Stimulated activated CD8-positive, alpha-beta memory T cell treated with anti-CD3 and anti-CD28 coated beads, Interleukin-7, amount 100 ng/mL, for 24 hours (primary cell): ENCODE data around the gene RELT.

Experiments used
- DNase-seq: peaks from one replicate; pipeline ENCODE4 v3.0.0-alpha.2; 2020; ENCODE audit warnings: low read depth

Gene RELT

DNA sequence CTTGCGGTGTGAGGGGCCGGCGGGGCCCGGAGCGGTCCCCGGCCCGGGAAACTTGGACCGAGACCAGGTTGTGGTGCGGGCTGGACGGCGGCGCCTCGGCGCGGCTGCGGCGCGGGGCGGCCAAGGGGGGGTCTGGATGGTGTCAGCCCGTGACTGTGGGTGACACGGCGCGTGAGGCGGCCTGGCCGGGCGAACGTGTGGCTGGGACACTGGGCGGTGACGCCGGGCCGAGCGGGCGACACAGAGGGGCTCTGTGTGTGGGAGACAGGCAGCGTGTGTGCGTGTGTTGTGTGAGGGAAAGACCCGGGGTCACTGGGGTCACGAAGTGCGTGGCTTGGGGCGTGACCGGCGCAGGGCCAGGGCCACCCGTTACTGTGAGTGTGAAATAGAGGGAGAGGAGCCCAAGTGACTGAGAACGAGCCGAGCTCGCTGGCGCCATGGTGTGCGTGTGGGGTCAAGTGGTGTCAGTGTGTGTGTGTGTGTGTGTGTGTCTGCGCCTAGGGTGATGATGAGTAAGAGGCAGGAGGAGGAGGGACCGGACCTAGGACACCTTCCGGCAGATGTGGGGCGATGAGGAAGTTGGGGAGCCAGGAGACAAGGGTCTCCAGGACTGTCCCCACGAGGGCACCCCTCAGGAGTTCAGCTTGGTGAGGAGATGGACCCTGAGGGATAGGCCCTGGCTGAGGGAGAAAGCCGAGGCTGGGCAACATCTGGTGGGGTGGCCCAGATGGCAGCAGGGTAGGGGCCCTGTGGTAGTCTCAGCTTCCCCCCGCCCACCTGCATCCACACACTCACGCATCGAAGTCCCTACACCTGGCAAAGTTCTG is 817 bp downstream of the RELT start:
- no peak for DNase-seq

DNA sequence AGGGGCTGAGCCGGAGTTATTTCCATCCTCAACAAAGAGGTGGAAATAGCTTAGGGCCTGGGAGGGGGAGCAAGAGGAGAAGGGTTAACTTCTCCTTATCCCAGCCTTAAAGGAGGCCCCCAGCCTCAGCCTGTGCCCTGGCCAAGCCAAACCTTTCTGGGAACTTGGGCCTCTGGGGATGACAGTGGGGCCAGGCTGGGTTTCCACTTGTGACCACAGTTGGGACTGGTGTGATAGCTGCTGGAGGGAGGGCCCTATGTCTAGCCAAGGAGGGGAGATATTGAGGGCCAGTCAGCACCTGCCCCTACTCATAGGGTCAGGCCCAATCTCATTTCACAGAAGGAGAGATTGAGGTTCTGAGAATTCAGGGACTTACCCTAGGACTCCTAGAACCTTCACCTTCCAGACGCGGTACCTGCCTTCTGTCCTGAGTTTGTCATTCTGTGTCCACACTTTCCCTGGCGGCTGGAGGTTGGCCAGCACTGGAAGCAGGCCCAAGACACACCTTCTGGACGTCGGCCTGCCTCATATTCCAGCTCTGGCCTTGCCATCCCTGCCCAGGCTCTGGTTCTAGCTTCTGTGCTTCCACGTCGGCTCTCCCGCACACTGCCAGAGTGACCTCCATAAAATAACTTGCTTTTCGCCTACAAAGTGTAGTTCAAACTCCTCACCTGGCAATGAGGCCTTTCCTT is 3.1 kb downstream of the RELT start:
- no peak for DNase-seq

DNA sequence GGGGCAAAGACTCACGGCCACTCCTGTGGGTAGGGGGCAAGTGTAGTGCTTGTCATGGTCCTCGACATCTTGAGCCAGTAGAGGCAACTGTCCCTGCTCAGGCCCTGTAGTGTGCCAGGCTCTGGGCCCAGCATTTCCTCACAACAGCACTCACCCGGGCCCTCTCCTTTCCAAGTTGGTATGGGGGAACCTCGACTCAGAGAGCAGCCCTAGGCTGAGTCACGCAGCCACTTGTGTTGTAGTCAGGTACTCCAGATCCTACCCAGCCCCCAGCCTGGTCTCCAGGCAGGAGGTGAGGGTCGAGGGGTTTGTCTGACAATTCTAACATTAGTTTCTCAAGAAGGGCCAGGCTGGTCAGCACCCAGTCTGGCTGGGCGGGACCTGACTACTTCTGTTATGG is 4.1 kb downstream of the RELT start:
- no peak for DNase-seq

DNA sequence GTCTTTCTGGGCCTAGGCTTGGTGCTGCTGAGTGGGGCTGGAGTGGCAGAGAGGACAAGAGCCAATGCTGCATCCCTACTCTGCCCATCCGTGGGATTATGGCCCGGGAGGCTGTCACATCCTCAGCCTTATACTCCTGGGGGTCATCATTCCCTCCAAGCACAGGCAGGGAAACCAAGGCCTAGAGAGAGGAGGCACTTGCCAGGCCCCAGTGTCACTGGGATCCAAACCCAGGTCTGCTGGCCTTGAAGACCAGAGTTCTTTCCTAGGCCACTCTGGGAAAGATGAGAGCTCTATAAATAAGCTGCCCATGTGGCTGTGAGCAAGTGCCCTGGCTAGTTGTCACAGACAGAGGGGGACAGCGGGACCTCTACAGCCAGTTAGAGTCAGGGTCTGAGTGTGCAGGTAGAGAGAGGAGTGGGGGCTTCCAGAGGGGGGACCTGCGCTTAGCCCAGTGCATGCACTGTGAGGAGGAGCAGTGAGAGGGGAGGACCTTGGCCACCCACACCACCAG is 4.8 kb downstream of the RELT start:
- no peak for DNase-seq

DNA sequence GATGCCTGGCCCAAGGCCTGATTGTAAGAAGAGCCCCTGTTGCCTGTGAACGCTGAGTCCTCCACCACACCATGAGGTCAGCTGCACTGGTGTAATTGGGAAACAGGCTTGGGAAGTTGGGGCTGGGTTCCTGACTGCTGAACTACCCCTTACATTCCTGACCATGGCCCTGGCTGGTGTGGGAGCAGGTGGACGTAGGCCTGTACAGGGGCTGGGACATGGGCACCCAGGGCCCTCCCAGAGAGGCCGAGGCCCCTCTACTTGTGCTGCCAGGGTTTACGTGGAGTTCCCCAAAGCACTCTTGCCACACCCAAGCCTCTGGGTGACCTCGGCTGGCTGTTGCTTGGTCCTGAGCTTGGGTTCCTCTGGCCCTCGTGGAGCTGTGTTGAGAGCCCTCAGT is 5.4 kb downstream of the RELT start:
- DNase-seq = no peak

DNA sequence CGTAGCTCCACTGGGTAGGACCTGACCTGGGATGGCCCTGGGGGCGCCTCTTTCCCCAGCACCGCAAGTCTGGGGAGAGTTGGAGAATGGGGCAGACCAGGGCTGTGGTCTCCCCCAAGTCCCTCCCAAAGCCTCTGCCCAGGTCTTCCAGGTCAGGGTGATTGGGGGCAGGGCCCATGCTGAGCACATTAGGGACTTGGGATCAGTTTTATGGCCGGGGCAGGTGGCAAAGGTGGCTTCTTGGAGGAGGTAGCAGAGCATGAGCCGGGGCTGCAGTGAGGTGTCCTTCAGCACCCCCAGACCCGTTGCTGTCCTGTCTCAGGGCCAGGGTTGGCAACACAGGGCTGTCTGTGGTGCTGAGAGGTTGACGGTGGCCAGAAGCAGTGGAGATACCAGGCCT is 6.0 kb downstream of the RELT start:
- no peak for DNase-seq

DNA sequence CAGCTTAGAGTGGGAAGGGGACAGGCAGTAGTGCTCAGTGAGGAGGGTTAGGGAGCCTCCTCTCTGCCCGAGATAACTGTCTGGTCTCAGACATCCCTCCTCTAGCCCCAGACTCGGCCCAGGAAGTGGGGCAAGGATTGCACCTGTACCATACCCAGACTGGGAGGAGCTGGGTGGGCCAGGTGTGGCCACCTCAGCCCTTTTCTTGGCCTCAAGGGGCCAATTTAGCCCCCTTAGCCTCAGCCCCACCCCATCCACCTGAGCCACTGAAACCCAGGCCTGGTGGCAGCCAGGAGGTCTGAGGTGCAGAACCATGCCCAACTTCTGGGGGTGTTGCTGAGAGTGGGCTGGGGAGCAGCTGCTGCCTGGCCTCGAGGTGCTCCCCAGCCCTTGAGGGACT is 6.5 kb downstream of the RELT start:
- no peak for DNase-seq

DNA sequence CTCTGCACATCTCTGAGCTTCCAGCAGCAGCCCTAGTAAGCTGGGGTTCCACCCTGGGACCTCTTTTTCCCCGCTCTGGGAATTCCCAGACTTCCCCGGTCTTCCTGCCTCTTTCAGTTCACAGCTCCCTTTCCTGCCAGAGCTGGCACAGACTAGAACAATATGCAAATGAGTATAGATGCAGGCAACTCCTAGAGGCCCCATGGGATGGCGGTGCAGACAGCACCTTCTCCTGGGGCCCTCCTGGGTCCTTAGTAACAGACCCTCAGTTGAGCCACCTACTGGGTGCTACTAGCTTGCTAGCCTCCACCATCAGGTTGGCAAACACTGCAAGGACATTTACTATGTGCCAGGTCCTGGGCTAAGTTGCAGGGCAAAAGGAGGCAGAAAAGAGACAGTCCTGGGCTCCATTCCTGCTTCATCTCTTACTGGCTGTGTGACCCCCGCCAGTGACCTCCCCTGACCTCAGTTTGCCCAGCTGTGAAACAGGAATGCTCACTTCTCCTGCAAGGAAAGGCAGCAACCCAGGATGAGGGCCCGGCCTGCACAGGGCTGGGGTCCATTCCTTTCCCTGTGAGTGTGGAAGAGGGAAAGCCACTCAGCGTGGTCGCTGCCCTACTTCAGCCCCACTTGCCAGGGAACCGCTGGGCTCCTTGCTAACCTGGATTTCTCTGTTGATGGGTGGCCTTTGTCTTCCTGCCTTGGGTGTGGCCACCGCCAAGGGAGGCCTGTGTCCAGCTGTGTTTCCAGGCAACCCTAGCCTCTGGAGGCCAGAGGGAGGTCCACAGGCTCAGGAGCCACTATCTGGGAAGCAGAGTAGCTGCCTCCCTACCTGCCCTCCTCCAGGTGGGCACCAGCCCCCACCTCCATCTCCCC is 7.3 kb downstream of the RELT start:
- DNase-seq = no peak

DNA sequence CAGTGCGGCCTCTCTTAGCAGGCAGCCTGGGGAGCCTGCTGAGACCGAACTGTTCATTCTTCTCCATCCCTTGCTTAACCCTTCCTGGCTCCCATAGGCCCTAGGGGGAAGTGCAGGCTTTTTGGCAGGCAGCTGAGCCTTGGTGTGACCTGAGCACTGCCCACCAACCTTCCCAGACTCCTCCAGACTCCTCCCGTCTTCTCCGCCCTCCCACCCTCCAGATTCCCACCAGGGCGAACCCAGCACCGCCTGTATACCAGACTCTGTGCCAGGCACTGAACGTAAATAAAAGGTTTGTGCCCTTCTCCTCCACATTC is 7.9 kb downstream of the RELT start:
- DNase-seq = no peak

DNA sequence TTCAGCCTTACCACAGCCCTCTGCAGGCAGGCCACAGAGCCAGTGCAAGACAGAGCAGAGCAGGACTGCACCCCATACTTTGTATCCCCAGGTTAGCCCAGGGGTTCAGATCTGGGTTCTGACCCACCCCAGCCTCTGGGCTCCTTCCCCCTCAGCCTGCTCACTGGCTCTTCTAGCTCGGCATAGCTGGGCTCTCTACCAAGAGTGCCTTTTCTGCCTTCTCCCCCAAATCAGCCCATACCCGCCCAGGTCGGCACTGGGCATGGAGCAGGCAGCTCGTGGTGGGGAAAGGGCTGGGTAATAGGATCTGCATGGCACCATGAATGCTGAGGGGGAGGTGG is 8.3 kb downstream of the RELT start:
- no peak for DNase-seq

DNA sequence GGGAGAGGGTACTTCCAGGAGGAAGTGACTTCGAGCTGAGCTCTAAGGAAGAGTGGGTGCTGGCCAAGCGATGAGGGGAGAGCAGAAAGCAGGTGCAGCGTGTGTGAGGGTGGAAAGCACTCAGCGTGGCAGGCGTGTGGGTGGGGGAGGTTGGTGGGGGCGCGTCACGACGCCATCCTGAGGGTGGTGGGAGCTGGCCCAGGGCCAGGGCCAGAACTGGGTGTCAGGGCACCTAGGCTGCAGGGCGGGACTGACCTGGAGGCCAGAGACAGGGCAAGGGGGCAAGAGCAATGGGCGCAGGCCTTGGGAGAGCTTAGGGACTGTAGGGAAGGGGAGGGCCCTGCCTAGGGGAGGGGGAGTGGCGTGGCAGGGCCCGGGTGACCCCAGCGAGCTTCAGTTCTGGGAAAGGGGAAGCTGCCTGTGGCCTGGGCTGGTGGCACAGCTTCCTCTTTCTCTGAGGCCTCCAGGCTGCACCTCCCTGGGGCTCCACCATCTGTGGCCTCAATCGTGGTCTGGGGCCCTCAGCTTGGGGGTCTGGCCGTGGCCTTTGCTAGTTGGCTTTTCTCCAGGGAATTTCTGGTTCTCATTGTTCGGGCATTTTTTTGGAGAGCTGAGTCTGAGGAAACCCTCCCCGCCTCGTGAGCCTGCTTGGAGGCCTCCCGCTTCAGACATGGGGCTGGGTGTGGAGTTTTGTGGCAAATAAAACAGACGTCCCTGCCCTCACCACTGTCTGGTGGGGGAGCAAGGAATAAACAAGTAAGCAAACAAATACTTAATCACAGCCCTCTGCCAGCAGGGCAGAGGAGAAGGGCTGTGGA is 8.9 kb downstream of the RELT start:
- no peak for DNase-seq

DNA sequence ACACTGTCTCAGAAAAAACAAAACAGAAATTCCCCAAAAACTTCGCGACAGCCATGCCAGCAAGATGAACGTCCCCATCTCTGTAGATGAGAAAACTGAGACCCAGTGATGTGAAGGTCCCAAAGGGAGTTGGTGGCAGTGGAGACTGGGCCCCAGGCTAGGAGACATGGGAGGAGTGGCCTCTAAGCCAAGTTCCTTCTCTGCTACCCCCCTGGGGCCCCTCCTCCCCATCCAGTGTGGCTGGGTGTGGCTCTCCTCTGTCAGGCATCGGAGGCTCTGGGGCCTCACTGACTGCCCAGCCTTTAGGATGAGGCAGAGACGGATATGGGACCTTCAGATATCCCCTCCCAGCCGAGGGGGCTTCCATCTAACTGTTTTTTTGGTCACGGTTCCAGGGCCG is 9.8 kb downstream of the RELT start:
- no peak for DNase-seq

DNA sequence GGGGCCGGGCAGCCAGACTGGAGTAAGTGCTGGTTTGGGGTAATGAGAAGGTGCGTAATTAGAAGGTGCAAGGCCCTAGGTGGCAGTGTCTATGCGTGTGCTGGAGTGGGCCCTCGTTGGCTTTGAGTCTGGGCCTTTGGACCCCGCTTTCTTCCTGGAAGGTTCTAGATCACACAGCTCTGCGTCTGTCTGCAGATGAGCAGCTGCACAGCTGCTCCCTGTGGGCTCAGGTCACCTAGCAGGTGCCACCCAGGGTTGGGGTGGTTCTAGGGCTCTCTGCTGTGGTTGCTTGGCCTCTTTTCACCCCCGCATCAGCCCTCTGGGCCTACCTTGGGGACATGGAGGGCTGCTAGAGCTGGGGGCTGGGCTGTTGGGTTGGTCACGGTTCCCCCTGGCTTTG is 10.3 kb downstream of the RELT start:
- DNase-seq = no peak

DNA sequence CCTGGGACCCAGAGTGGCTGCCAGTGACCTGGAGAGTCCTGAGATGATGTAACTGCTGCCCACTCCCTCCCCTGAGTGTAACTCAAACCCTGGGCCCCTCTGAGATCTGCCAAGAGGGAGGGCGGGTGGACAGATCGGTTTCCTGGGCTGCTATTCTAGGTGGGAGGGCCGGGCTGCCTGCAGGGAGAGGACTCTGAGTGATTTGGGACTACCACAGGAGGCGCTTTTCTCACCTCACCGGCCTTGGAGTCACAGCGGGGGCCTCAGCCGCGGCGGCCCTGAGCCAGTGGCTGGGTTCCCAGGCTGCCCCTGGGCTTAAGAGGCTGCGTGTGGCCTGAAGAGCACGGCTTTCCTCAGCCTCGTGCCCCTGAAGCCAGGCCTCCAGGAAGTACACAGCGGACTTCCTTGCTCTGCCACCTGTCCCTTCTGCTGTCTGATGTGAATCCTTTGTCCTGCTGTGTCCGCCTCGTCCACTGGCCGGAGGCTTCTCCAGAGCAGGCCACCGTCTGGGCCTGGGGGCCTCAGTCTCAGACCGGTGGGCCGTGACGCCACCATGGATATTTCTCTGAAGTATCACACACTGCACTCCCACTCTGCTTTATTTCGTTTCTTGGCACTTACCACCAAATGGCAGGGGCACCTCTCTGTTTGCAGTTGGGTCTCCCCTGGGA is 11.5 kb downstream of the RELT start:
- no peak for DNase-seq

DNA sequence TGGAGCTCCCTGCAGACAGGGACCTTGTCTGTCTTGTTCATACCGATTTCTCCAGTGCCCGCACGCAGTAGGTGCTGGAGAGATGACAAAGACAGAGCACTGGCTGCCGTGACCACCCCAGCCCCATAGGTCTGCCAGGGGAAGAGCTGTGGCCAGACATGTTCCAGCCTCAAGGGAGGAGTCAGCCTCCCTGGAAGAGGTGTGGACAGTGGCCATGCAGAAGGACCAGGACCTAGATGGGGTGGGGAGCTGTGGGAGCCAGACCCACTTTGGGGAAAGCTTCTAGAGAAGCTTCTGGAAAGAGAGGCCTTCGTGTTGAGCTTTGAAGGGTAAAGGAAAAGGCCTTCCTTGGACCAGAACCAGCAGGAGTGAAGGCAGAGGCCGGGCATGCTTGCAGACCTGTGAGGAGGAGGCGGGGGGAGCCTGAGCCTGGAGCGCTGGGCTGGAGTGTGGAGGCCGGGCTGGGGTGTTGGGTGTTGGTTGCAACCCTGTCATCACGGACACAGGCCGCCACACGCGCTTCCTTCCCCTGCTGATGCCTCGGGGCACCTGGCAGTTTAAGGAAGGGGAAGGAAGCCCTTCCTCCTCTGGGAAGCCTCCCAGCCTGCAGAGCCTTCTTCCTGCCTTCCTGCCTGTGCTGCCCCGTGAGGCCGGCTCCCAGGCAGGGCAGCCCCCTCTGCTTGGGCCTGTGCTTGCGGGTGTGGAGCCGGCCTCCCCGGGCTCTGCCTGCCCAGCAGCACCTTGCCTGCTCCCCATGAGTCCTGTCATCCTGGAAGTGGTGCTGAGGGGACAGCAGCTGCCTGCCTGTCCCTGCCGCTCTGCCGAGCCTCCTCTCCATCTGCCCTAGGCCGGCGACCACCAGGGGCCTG is 12.3 kb downstream of the RELT start:
- no peak for DNase-seq

DNA sequence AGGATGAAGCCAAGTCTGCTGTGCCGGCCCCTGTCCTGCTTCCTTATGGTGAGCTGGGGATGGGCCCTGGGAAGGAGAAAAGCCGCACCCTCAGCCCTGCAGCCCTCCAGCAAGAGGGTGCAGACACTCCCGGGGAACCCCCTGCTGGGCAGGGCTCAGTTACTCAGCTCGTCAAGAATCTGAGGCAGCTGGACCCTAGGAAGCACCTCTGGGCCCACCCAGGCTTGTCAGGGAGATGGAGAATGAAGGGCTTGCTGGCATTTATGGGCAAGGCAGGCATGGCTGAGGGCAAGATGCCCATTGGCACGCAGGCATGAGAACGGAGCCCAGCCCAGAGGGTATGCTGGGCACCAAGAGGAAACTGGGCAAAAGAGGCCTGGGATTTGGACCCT is 12.9 kb downstream of the RELT start:
- no peak for DNase-seq

DNA sequence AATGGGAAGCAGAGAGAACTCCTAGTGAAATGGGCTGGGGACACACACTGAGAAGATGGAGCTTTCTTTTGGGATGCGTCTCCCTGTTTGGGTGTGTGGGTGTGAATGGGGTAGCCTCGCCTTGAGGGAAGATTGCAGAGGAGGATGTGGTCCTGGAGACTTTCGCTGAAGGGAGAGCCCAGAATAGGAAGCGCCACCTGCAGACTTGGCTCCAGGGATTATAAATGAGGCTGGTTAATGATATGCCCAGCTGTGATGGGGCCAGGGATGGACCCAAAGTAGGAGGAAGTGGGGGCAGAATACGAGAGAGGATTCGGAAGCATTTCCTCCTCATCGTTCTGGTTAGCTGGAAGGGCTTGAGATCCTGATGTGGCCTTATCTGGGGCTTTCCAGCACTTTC is 13.7 kb downstream of the RELT start:
- no peak for DNase-seq

DNA sequence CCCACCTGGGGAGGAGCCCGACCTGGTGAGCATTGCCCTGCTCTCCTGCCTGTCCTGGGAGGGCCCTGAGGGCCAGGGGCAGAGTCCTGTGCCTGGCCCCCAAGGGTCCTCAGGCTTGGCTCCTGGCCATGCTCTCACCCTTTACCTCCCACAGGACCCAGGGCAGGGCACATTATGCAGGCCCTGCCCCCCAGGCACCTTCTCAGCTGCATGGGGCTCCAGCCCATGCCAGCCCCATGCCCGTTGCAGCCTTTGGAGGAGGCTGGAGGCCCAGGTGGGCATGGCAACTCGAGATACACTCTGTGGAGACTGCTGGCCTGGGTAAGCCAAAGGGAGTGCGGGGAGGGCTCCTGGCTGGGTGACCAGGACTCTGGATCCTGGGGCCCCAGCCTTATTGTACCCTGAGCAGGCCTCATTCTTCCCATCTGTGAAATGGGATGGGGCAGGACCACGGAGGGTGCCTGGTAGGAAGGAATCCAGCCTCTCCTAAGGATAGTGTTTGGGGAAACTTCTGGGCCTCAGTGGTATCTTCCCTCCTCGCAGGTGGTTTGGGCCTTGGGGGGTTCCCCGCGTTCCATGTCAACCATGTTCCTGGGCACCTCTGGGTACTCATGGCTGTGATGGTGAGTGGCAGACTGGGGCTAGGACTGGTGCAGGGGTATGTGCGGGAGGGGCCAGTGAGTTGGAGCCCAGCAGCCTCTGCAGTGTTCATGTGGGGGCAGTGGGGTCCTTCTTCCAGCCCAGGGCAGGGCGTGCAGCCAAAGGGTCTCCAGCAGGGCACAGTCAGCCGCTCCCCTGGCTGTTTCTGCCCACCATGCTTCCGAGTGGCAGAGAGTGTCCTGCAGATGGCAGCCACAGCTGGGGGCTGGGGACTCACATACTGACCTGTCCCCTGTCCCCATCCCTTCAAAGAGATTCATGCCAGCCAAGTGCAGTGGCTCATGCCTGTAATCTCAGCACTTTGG is 14.7 kb downstream of the RELT start:
- DNase-seq = no peak

DNA sequence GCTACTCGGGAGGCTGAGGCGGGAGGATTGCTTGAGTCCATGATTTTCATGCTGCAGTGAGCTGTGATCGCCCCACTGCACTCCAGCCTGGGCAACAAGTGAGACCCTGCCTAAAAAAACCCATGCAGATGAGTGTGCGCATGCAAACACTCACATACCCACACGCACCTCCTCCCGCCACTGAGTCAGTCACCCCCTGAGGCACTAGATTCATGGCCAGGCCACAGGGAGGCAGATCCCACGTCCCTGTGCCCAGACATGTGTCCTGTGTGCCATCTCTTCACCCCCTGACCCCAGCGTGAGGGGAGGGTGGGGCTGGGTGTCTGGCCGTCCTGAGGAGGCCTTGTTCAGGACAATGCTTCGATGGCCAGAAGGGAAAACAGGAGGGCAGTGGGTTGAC is 15.5 kb downstream of the RELT start:
- no peak for DNase-seq
